SJCRH30 (cell line): ENCODE measurements around the gene ANO1. TPM values are rescaled to one million over a fixed set of nuclear protein-coding genes. Genes with fewer than 3 reads are reported as not detected.

Experiments used
- DNase-seq, 2 experiments: peaks; one replicate each; pipeline ENCODE4 v3.0.0-alpha.2; 2015 to 2020
- H3K27ac ChIP-seq: fragments of 250-450 bp; sonication (Bioruptor Pico); 2 replicates; pipeline ENCODE4 v1.5.1; 2020; ENCODE audit warnings: mild to moderate bottlenecking, moderate library complexity
- H3K27me3 ChIP-seq: fragments of 250-450 bp; sonication (Bioruptor Pico); 2 replicates; pipeline ENCODE4 v1.5.1; 2020; ENCODE audit warnings: mild to moderate bottlenecking, moderate library complexity
- H3K36me3 ChIP-seq: fragments of 250-450 bp; sonication (Bioruptor Pico); 2 replicates; pipeline ENCODE4 v1.5.1; 2020; ENCODE audit warnings: mild to moderate bottlenecking, moderate library complexity
- H3K4me1 ChIP-seq: fragments of 250-450 bp; sonication (Bioruptor Pico); 2 replicates; pipeline ENCODE4 v1.5.1; 2020; ENCODE audit warnings: mild to moderate bottlenecking, moderate library complexity
- H3K4me3 ChIP-seq: fragments of 250-450 bp; sonication (Bioruptor Pico); 2 replicates; pipeline ENCODE4 v1.5.1; 2020; ENCODE audit warnings: mild to moderate bottlenecking, moderate library complexity
- H3K9me3 ChIP-seq: fragments of 250-450 bp; sonication (Bioruptor Pico); replicated peaks from 2 replicates; pipeline ENCODE4 v1.5.1; 2020; ENCODE audit warnings: mild to moderate bottlenecking, moderate library complexity
- total RNA-seq: library from RNA; depleted of rRNA; stranded (reverse); fragments of >200 nt; shearing (Covaris generic); gene quantifications from 2 replicates; pipeline ENCODE4 v1.2.3, GENCODE V29; 2014

Gene ANO1
- total RNA-seq, 1 experiment from 2014 or later = 0.43 TPM

GRCh38 chr11:70073871-70074371 is 4.2 kb upstream of the ANO1 start:
- H3K4me1 ChIP-seq = no peaks in the 10 kb centered on the region
- H3K27ac ChIP-seq = no peak overlapping the region
- no peaks in the 10 kb centered on the region for H3K36me3 ChIP-seq
- peaks cover 6% of the 10 kb centered on the region; the same call in 1 of the 2 replicates for H3K27me3 ChIP-seq
- no peaks in the 10 kb centered on the region for H3K9me3 ChIP-seq
- H3K4me3 ChIP-seq = no peak overlapping the region
- DNase-seq = no peak

- Histone ChIP-seq H3K27ac (no peak overlapping the region), H3K9me3 (no peaks in the 10 kb centered on the region), H3K36me3 (no peaks in the 10 kb centered on the region), H3K4me3 (no peak overlapping the region), H3K4me1 (no peaks in the 10 kb centered on the region), H3K27me3 (peaks cover 6% of the 10 kb centered on the region; the same call in 1 of the 2 replicates)
- no peak for DNase-seq
Measured at GRCh38 chr11:70074746-70075145, 3.4 kb upstream of the ANO1 start.

GRCh38 chr11:70075836-70076235 is 2.3 kb upstream of the ANO1 start:
- no peak overlapping the region for H3K4me3 ChIP-seq
- H3K27ac ChIP-seq = no peak overlapping the region
- H3K27me3 ChIP-seq = peaks cover 6% of the 10 kb centered on the region; the same call in 1 of the 2 replicates
- H3K4me1 ChIP-seq = no peaks in the 10 kb centered on the region
- no peaks in the 10 kb centered on the region for H3K9me3 ChIP-seq
- H3K36me3 ChIP-seq = no peaks in the 10 kb centered on the region
- no peak for DNase-seq

- H3K9me3 ChIP-seq = no peaks in the 10 kb centered on the region
- no peaks in the 10 kb centered on the region for H3K36me3 ChIP-seq
- no peaks in the 10 kb centered on the region for H3K4me1 ChIP-seq
- no peak overlapping the region for H3K27ac ChIP-seq
- peaks cover 6% of the 10 kb centered on the region; the same call in 1 of the 2 replicates for H3K27me3 ChIP-seq
- DNase-seq = no peak
- no peak overlapping the region for H3K4me3 ChIP-seq
Measured at GRCh38 chr11:70076461-70076931, 1.6 kb upstream of the ANO1 start.

GRCh38 chr11:70077411-70078094 is 564 bp upstream of the ANO1 start:
- Histone ChIP-seq H3K4me3 (no peak overlapping the region), H3K9me3 (no peaks in the 10 kb centered on the region), H3K36me3 (no peaks in the 10 kb centered on the region), H3K27ac (no peak overlapping the region), H3K27me3 (peaks cover 3% of the 10 kb centered on the region; the same call in 1 of the 2 replicates), H3K4me1 (no peaks in the 10 kb centered on the region)
- DNase-seq = no peak

- Histone ChIP-seq H3K27ac (no peak overlapping the region), H3K9me3 (no peaks in the 10 kb centered on the region), H3K4me3 (no peak overlapping the region), H3K36me3 (no peaks in the 10 kb centered on the region), H3K27me3 (no peaks in the 10 kb centered on the region), H3K4me1 (no peaks in the 10 kb centered on the region)
- no peak for DNase-seq
Measured at GRCh38 chr11:70078781-70079616, 882 bp downstream of the ANO1 start.

GRCh38 chr11:70079691-70080090 is 1.6 kb downstream of the ANO1 start:
- Histone ChIP-seq H3K27ac (no peak overlapping the region), H3K36me3 (no peaks in the 10 kb centered on the region), H3K9me3 (no peaks in the 10 kb centered on the region), H3K27me3 (no peaks in the 10 kb centered on the region), H3K4me3 (no peak overlapping the region), H3K4me1 (no peaks in the 10 kb centered on the region)
- DNase-seq = no peak

GRCh38 chr11:70080763-70081162 is 2.6 kb downstream of the ANO1 start:
- H3K27me3 ChIP-seq = no peaks in the 10 kb centered on the region
- no peak for DNase-seq
- H3K36me3 ChIP-seq = no peaks in the 10 kb centered on the region
- H3K27ac ChIP-seq = no peak overlapping the region
- no peaks in the 10 kb centered on the region for H3K4me1 ChIP-seq
- H3K4me3 ChIP-seq = no peak overlapping the region
- no peaks in the 10 kb centered on the region for H3K9me3 ChIP-seq

- DNase-seq = no peak
- Histone ChIP-seq H3K36me3 (no peaks in the 10 kb centered on the region), H3K9me3 (no peaks in the 10 kb centered on the region), H3K27me3 (no peaks in the 10 kb centered on the region), H3K27ac (no peak overlapping the region), H3K4me3 (no peak overlapping the region), H3K4me1 (no peaks in the 10 kb centered on the region)
Measured at GRCh38 chr11:70082829-70083228, 4.7 kb downstream of the ANO1 start.

GRCh38 chr11:70084046-70084984 is 6.2 kb downstream of the ANO1 start:
- DNase-seq = no peak
- H3K27ac ChIP-seq = no peak overlapping the region
- H3K4me1 ChIP-seq = no peaks in the 10 kb centered on the region
- H3K27me3 ChIP-seq = no peaks in the 10 kb centered on the region
- H3K4me3 ChIP-seq = no peak overlapping the region
- H3K9me3 ChIP-seq = no peaks in the 10 kb centered on the region
- H3K36me3 ChIP-seq = no peaks in the 10 kb centered on the region

GRCh38 chr11:70085815-70086769 is 8.0 kb downstream of the ANO1 start:
- Histone ChIP-seq H3K9me3 (no peaks in the 10 kb centered on the region), H3K4me1 (no peaks in the 10 kb centered on the region), H3K27me3 (no peaks in the 10 kb centered on the region), H3K36me3 (no peaks in the 10 kb centered on the region), H3K27ac (no peak overlapping the region), H3K4me3 (no peak overlapping the region)
- DNase-seq = no peak

- H3K36me3 ChIP-seq = no peaks in the 10 kb centered on the region
- H3K4me3 ChIP-seq = no peak overlapping the region
- H3K27ac ChIP-seq = no peak overlapping the region
- no peak for DNase-seq
- no peaks in the 10 kb centered on the region for H3K4me1 ChIP-seq
- no peaks in the 10 kb centered on the region for H3K9me3 ChIP-seq
- no peaks in the 10 kb centered on the region for H3K27me3 ChIP-seq
Measured at GRCh38 chr11:70087446-70088167, 9.5 kb downstream of the ANO1 start.

- no peaks in the 10 kb centered on the region for H3K9me3 ChIP-seq
- H3K36me3 ChIP-seq = no peaks in the 10 kb centered on the region
- no peak for DNase-seq
- H3K27me3 ChIP-seq = no peaks in the 10 kb centered on the region
- H3K27ac ChIP-seq = no peak overlapping the region
- no peak overlapping the region for H3K4me3 ChIP-seq
- no peaks in the 10 kb centered on the region for H3K4me1 ChIP-seq
Measured at GRCh38 chr11:70088735-70089250, 10.7 kb downstream of the ANO1 start.
